Measurements from ENCODE around the gene NEK9. TPM values are rescaled to one million over a fixed set of nuclear protein-coding genes. Genes with fewer than 3 reads are reported as not detected.
"Not testable (repeated sequence)": the region's sequence is repeated elsewhere in the genome, so short reads cannot be mapped to it uniquely, and the experiment has no call there.

Gene NEK9
- total and polyA plus RNA-seq, 12 donors = 26.9 to 138 (median 110) TPM

GRCh38 chr14:75153295-75153694 is 26.4 kb upstream of the NEK9 start:
- H3K4me3 ChIP-seq = no peak overlapping the region
- no peak for DNase-seq
- WGBS, 2 donors = 69 to 80% methylated on average over 1 of the region's 1 CpG
- intact Hi-C loops (cut with DNase I) = no loop called here
- H3K36me3 ChIP-seq = peaks cover 0 to 35% (median 12%) of the 10 kb centered on the region in 9 donors
- peaks cover 0 to 27% (median 6%) of the 10 kb centered on the region in 9 donors for H3K4me1 ChIP-seq
- H3K27me3 ChIP-seq = no peaks in the 10 kb centered on the region
- no peaks in the 10 kb centered on the region for H3K9me3 ChIP-seq
- H3K27ac ChIP-seq = no peak overlapping the region
- TF ChIP-seq, protein P1, sequence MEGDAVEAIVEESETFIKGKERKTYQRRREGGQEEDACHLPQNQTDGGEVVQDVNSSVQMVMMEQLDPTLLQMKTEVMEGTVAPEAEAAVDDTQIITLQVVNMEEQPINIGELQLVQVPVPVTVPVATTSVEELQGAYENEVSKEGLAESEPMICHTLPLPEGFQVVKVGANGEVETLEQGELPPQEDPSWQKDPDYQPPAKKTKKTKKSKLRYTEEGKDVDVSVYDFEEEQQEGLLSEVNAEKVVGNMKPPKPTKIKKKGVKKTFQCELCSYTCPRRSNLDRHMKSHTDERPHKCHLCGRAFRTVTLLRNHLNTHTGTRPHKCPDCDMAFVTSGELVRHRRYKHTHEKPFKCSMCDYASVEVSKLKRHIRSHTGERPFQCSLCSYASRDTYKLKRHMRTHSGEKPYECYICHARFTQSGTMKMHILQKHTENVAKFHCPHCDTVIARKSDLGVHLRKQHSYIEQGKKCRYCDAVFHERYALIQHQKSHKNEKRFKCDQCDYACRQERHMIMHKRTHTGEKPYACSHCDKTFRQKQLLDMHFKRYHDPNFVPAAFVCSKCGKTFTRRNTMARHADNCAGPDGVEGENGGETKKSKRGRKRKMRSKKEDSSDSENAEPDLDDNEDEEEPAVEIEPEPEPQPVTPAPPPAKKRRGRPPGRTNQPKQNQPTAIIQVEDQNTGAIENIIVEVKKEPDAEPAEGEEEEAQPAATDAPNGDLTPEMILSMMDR (IDR thresholded peaks at IDR 0.05) = no peak
- ATAC-seq = no peak

- peaks cover 8 to 36% (median 20%) of the 10 kb centered on the region in 9 donors for H3K4me1 ChIP-seq
- no peak overlapping the region for H3K4me3 ChIP-seq
- H3K27ac ChIP-seq = no peak overlapping the region
- 91 to 100% methylated on average over 1 of the region's 1 CpG for WGBS, 2 donors
- intact Hi-C loops (cut with DNase I) = no loop called here
- H3K9me3 ChIP-seq = no peaks in the 10 kb centered on the region
- no peak for ATAC-seq
- no peaks in the 10 kb centered on the region for H3K27me3 ChIP-seq
- TF ChIP-seq, protein P1 (IDR thresholded peaks at IDR 0.05) = no peak
- no peak for DNase-seq
- H3K36me3 ChIP-seq = peaks cover 0 to 41% (median 12%) of the 10 kb centered on the region in 9 donors
These were observed 25.0 kb upstream of the NEK9 start for GRCh38 chr14:75151851-75152250.

DNA sequence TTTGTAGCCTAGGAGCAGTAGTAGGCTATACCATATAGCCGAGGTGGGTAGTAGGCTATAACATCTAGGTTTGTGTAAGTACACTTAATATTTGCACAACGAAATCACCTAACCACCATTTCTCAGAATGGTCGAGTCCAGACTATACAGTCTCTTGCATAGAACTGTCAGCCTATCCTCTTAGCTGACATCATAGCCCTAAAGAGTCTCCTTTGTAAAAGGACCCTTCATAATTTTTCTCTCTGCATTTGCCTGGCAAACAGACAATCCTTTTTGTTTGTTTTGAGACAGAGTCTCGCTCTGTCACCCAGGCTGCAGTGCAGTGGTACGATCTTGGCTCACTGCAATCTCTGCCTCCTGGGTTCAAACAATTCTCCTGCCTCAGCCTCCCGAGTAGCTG is 23.8 kb upstream of the NEK9 start:
- H3K27ac ChIP-seq; H3K9me3 ChIP-seq; H3K4me3 ChIP-seq; H3K27me3 ChIP-seq; DNase-seq; ATAC-seq; intact Hi-C loops (cut with DNase I): not testable (repeated sequence)
- peaks cover 0 to 50% (median 12%) of the 10 kb centered on the region in 9 donors for H3K36me3 ChIP-seq
- H3K4me1 ChIP-seq = peaks cover 9 to 47% (median 30%) of the 10 kb centered on the region in 9 donors
- 77 to 85% methylated on average over 6 of the region's 6 CpGs for WGBS, 2 donors

- TF ChIP-seq, protein P1 (IDR thresholded peaks at IDR 0.05) = no peak
- Histone ChIP-seq H3K9me3 (no peaks in the 10 kb centered on the region), H3K36me3 (peaks cover 0 to 50% (median 12%) of the 10 kb centered on the region in 9 donors), H3K27ac (peak overlapping the region in 2 of 10 donors; percentile 3 to 38), H3K27me3 (no peaks in the 10 kb centered on the region), H3K4me3 (no peak overlapping the region), H3K4me1 (peaks cover 9 to 51% (median 33%) of the 10 kb centered on the region in 9 donors)
- intact Hi-C loops (cut with DNase I) = no loop called here
- ATAC-seq (no peak), DNase-seq (no peak)
- 80 to 87% methylated on average over 2 of the region's 2 CpGs for WGBS, 2 donors
These were observed 23.3 kb upstream of the NEK9 start for GRCh38 chr14:75150150-75150549.

DNA sequence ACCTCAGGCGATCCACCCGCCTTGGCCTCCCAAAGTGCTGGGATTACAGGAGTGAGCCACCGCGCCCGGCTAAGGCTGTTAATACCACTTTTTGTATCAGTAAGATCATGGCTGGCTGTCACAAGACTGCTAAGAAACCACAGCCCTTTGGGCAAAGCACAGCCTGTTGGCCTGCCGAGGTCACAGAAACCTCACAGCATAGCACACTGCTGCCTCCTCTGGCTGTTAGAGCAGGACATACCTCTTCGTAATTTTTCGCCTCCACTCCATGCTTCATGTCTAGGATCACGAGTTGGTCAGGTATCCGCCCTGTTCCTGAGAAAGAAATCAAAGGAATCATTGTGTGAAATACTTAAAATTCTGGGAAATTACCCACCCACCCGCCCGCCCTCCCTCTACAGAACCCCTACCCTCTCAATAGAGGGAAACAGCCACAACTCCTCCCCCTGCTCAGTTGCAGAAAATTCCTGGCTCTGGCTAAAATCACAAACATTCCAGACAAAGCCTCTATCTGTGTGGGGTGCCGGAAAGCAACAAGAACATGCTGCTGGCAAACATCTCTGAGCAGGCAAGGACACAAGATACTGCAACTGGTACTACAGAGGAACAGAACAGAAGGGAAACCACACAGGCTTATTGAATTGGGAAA is 20.7 kb upstream of the NEK9 start:
- H3K4me1 ChIP-seq = peaks cover 9 to 72% (median 49%) of the 10 kb centered on the region in 9 donors
- peak; percentile 53 to 74 for DNase-seq
- H3K27me3 ChIP-seq = no peaks in the 10 kb centered on the region
- 36 to 45% methylated on average over 13 of the region's 13 CpGs for whole genome bisulfite sequencing, 2 donors
- H3K27ac ChIP-seq = peak overlapping the region; percentile 73 to 92 (median 84)
- ATAC-seq = peak; percentile 79 to 94 (median 92)
- H3K4me3 ChIP-seq = peak overlapping the region in 1 of 10 donors; percentile 3
- peaks cover 0 to 60% (median 12%) of the 10 kb centered on the region in 9 donors for H3K36me3 ChIP-seq
- intact Hi-C loops (cut with DNase I) = loop anchor here in 3 of 10 donors (2.0 to 10.0 kb wide), 3 partner anchors 29 to 130 kb away; partner anchors contain the start of genes FOS (in 2 of the 3) and TMED10 (in 1 of the 3)
- TF ChIP-seq, protein P1 (IDR thresholded peaks at IDR 0.05) = peak; percentile 22 to 72 (median 51)
- no peaks in the 10 kb centered on the region for H3K9me3 ChIP-seq
